ENCODE data around the gene CACNA2D3. TPM values are rescaled to one million over a fixed set of nuclear protein-coding genes. Genes with fewer than 3 reads are reported as not detected.

The CACNA2D3 gene
- polyA plus RNA-seq, 1 donor (not counting 4 experiments of a cell fraction or from before 2014, with no cell fraction given), result 0.08 TPM

- Histone ChIP-seq H3K27ac (ENCODE audit: control insufficient read depth, insufficient read depth, low read length) (no peak overlapping the region), H3K27me3 (ENCODE audit: control insufficient read depth, extremely low read depth, insufficient read depth, low read length) (no peaks in the 10 kb centered on the region), H3K4me3 (ENCODE audit: control insufficient read depth in 2 of 3, extremely low read depth in 1 of 3, insufficient read depth in 2 of 3, low read depth in 1 of 3, low read length in 3 of 3) (no peak overlapping the region), H3K4me2 (ENCODE audit: control insufficient read depth, extremely low read depth, insufficient read depth, low read depth, low read length) (no peak overlapping the region), H4K20me1 (ENCODE audit: control insufficient read depth, extremely low read depth, insufficient read depth, low read length) (no peaks in the 10 kb centered on the region), H2AFZ (ENCODE audit: control insufficient read depth, low read length) (no peak overlapping the region), H3K4me1 (ENCODE audit: control insufficient read depth, extremely low read depth, insufficient read depth, low read length) (no peaks in the 10 kb centered on the region), H3K9me3 (ENCODE audit: control insufficient read depth, low read depth, low read length) (no peaks in the 10 kb centered on the region), H3K9ac (ENCODE audit: control insufficient read depth, extremely low read depth, insufficient read depth, low read length) (no peak overlapping the region), H3K36me3 (ENCODE audit: control insufficient read depth in 2 of 2, extremely low read depth in 1 of 2, insufficient read depth in 2 of 2, low read length in 2 of 2) (no peaks in the 10 kb centered on the region), H3K79me2 (ENCODE audit: control insufficient read depth, insufficient read depth, low read length) (no peaks in the 10 kb centered on the region), H3K9me1 (ENCODE audit: control insufficient read depth, extremely low read depth, insufficient read depth, low read length) (no peaks in the 10 kb centered on the region)
- no peak for TF ChIP-seq CTCF (optimal IDR thresholded peaks at IDR 0.05 in 1 of 3, IDR thresholded peaks at IDR 0.05 in 1 of 3, conservative IDR thresholded peaks at IDR 0.05 in 1 of 3; ENCODE audit: extremely low read depth in 1 of 3, insufficient read depth in 2 of 3, low read length in 3 of 3)
- no peak for TF ChIP-seq EZH2 (IDR thresholded peaks at IDR 0.05; ENCODE audit: low read length)
- FAIRE-seq (no peak), DNase-seq (ENCODE audit: low read depth, low spot score) (no peak)
- dilution Hi-C loops (cut with MboI; ENCODE audit: extremely low pct_ligation_motif_present, low sequenced_read_pairs), result no loop called here
Observed at GRCh38 chr3:54932606-54933005, 810.3 kb downstream of the CACNA2D3 start.

- H3K4me2 ChIP-seq (ENCODE audit: control insufficient read depth, extremely low read depth, insufficient read depth, low read depth, low read length), result no peak overlapping the region
- no peaks in the 10 kb centered on the region for H3K4me1 ChIP-seq (ENCODE audit: control insufficient read depth, extremely low read depth, insufficient read depth, low read length)
- H3K27ac ChIP-seq (ENCODE audit: control insufficient read depth, insufficient read depth, low read length), result no peak overlapping the region
- H3K4me3 ChIP-seq (ENCODE audit: control insufficient read depth in 2 of 3, extremely low read depth in 1 of 3, insufficient read depth in 2 of 3, low read depth in 1 of 3, low read length in 3 of 3), result no peak overlapping the region
- DNase-seq (ENCODE audit: low read depth, low spot score) (no peak), FAIRE-seq (no peak)
- no peak overlapping the region for H2AFZ ChIP-seq (ENCODE audit: control insufficient read depth, low read length)
- no peaks in the 10 kb centered on the region for H4K20me1 ChIP-seq (ENCODE audit: control insufficient read depth, extremely low read depth, insufficient read depth, low read length)
- TF ChIP-seq EZH2 (IDR thresholded peaks at IDR 0.05; ENCODE audit: low read length), result no peak
- TF ChIP-seq CTCF (optimal IDR thresholded peaks at IDR 0.05 in 1 of 3, IDR thresholded peaks at IDR 0.05 in 1 of 3, conservative IDR thresholded peaks at IDR 0.05 in 1 of 3; ENCODE audit: extremely low read depth in 1 of 3, insufficient read depth in 2 of 3, low read length in 3 of 3), result no peak
- no peaks in the 10 kb centered on the region for H3K79me2 ChIP-seq (ENCODE audit: control insufficient read depth, insufficient read depth, low read length)
- H3K27me3 ChIP-seq (ENCODE audit: control insufficient read depth, extremely low read depth, insufficient read depth, low read length), result no peaks in the 10 kb centered on the region
- H3K9me1 ChIP-seq (ENCODE audit: control insufficient read depth, extremely low read depth, insufficient read depth, low read length), result no peaks in the 10 kb centered on the region
- dilution Hi-C loops (cut with MboI; ENCODE audit: extremely low pct_ligation_motif_present, low sequenced_read_pairs), result no loop called here
- H3K9me3 ChIP-seq (ENCODE audit: control insufficient read depth, low read depth, low read length), result no peaks in the 10 kb centered on the region
- no peaks in the 10 kb centered on the region for H3K36me3 ChIP-seq (ENCODE audit: control insufficient read depth in 2 of 2, extremely low read depth in 1 of 2, insufficient read depth in 2 of 2, low read length in 2 of 2)
- H3K9ac ChIP-seq (ENCODE audit: control insufficient read depth, extremely low read depth, insufficient read depth, low read length), result no peak overlapping the region
Observed at GRCh38 chr3:54935869-54936268, 813.5 kb downstream of the CACNA2D3 start.
